ENCODE measurements around the gene GCNT2. TPM values are rescaled to one million over a fixed set of nuclear protein-coding genes. Genes with fewer than 3 reads are reported as not detected.

Gene GCNT2
- total and polyA plus RNA-seq, 2 of the 8 experiments (the other 6 are each of a cell fraction or from before 2014, with no cell fraction given): 19.3 to 52.5 TPM

- Histone ChIP-seq H4K8ac (ENCODE audit: extremely low read depth, insufficient read depth, low read length) (no peak overlapping the region), H3K18ac (ENCODE audit: extremely low read depth, low read length) (0 out of 2 replicates have a peak overlapping the region, but pooled peaks have one; percentile 88), H3K27me3 (replicated peaks in 1 of 4; ENCODE audit: control insufficient read depth in 3 of 4, extremely low read depth in 1 of 4, insufficient read depth in 3 of 4, low read length in 3 of 4) (no peaks in the 10 kb centered on the region), H3K56ac (replicated peaks; ENCODE audit: insufficient read length, low read depth, low read length) (no peak overlapping the region), H3K36me3 (ENCODE audit: control insufficient read depth in 2 of 4, insufficient read depth in 4 of 4, low read length in 3 of 4) (no peaks in the 10 kb centered on the region), H2AK5ac (ENCODE audit: low read depth, low read length) (no peak overlapping the region; the same call in 1 of the 2 replicates), H3K23me2 (ENCODE audit: low read depth, low read length) (peaks cover 4% of the 10 kb centered on the region; the same call in 1 of the 2 replicates), H2AFZ (ENCODE audit: low read length) (no peak overlapping the region), H4K91ac (replicated peaks; ENCODE audit: insufficient read length, low read length) (no peak overlapping the region), H3K4me3 (ENCODE audit: extremely low read depth in 1 of 4, insufficient read depth in 2 of 4, low read depth in 3 of 4, low read length in 4 of 4) (peak overlapping the region in 3 of 4 experiments; percentile 26 to 41 (median 35); a peak in 5 of 8 replicates), H2BK120ac (replicated peaks; ENCODE audit: low read depth, low read length) (peak overlapping the region; percentile 8), H3K4me1 (replicated peaks in 1 of 4; ENCODE audit: control insufficient read depth in 3 of 4, insufficient read depth in 4 of 4, low read length in 3 of 4) (peaks cover 10 to 30% (median 20%) of the 10 kb centered on the region in 4 experiments), H3K14ac (ENCODE audit: insufficient read length) (no peak overlapping the region), H2BK12ac (ENCODE audit: low read depth, low read length) (no peak overlapping the region; the same call in none of the 2 replicates), H3K79me1 (ENCODE audit: low read depth, low read length) (no peaks in the 10 kb centered on the region), H3K27ac (ENCODE audit: low read depth, low read length) (no peak overlapping the region; the same call in 1 of the 2 replicates), H4K5ac (ENCODE audit: insufficient read length, low read depth, low read length) (peak overlapping the region; percentile 51), H3K23ac (ENCODE audit: insufficient read length) (no peak overlapping the region), H4K20me1 (replicated peaks in 1 of 2; ENCODE audit: control insufficient read depth in 1 of 2, insufficient read depth in 2 of 2, low read length in 2 of 2) (no peaks in the 10 kb centered on the region), H2BK5ac (ENCODE audit: low read depth, low read length) (peak overlapping the region; percentile 89; the same call in 1 of the 2 replicates), H3K4me2 (ENCODE audit: insufficient read depth in 1 of 2, low read depth in 2 of 2, low read length in 2 of 2) (peak overlapping the region; percentile 61 to 64), H3K9ac (replicated peaks in 1 of 4; ENCODE audit: extremely low read depth in 1 of 4, low read depth in 3 of 4, low read length in 3 of 4) (no peak overlapping the region), H3K4ac (replicated peaks; ENCODE audit: insufficient read length, low read depth, low read length) (peak overlapping the region; percentile 4), H3K9me3 (ENCODE audit: insufficient read depth in 2 of 2, low read depth in 1 of 2, low read length in 1 of 2) (no peaks in the 10 kb centered on the region), H3K79me2 (ENCODE audit: control insufficient read depth in 1 of 2, insufficient read depth in 2 of 2, low read length in 2 of 2) (no peaks in the 10 kb centered on the region), H2BK15ac (ENCODE audit: low read length) (peak overlapping the region; percentile 53; the same call in 1 of the 2 replicates), H2BK20ac (ENCODE audit: low read length) (peak overlapping the region; percentile 23; the same call in 1 of the 2 replicates)
- DNase-seq (ENCODE audit: low read depth in 1 of 2, low spot score in 2 of 2) (no peak), FAIRE-seq (no peak)
- WGBS, 2 experiments (ENCODE audit: extremely low coverage in 1 of 2, insufficient coverage in 1 of 2, insufficient read length in 1 of 2, insufficient replicate concordance in 2 of 2, low coverage in 1 of 2, low lambda C conversion rate in 2 of 2, missing lambda C conversion rate in 1 of 2): 40% methylated on average over 2 of the region's 2 CpGs; no CpG with 5 or more reads in 1 of the 2 experiments
- POLR2A ChIA-PET (ENCODE audit: partially characterized antibody): interaction anchor here (0.9 to 4.5 kb wide), 15 partner anchors 9 to 226 kb away, joined by 3 to 51 read pairs (median 5); partner anchors contain the start of genes C6orf52 and PAK1IP1
- TF ChIP-seq RXRA (IDR thresholded peaks at IDR 0.05; ENCODE audit: insufficient read depth, low read depth, low read length) (no peak), GTF2F1 (IDR thresholded peaks at IDR 0.05; ENCODE audit: borderline replicate concordance, low read depth, low read length) (no peak), CEBPB (IDR thresholded peaks at IDR 0.05; ENCODE audit: low read depth, low read length) (no peak), YY1 (IDR thresholded peaks at IDR 0.05; ENCODE audit: low read depth, low read length) (no peak)
- CTCF ChIA-PET (ENCODE audit: partially characterized antibody): interaction anchor here (1.1 to 3.5 kb wide), 5 partner anchors 9 to 96 kb away, joined by 3 to 13 read pairs (median 4); no protein-coding TSS in a partner anchor
Measured at GRCh38 chr6:10520468-10520867, 683 bp upstream of the GCNT2 start.
